GM12874 (cell line): Measurements from ENCODE around the gene EYS.

Source experiments
- TF ChIP-seq, protein P1 (sequence below): IDR thresholded peaks from 2 replicates; pipeline ENCODE4 v1.5.1; 2011; ENCODE audit warnings: low read depth, mild to moderate bottlenecking, control low read depth, low read length, moderate library complexity; ENCODE audit not compliant: insufficient read depth

EYS gene

GRCh38 chr6:65199121-65199520, 507.9 kb downstream of the EYS start:
- TF ChIP-seq, protein P1, sequence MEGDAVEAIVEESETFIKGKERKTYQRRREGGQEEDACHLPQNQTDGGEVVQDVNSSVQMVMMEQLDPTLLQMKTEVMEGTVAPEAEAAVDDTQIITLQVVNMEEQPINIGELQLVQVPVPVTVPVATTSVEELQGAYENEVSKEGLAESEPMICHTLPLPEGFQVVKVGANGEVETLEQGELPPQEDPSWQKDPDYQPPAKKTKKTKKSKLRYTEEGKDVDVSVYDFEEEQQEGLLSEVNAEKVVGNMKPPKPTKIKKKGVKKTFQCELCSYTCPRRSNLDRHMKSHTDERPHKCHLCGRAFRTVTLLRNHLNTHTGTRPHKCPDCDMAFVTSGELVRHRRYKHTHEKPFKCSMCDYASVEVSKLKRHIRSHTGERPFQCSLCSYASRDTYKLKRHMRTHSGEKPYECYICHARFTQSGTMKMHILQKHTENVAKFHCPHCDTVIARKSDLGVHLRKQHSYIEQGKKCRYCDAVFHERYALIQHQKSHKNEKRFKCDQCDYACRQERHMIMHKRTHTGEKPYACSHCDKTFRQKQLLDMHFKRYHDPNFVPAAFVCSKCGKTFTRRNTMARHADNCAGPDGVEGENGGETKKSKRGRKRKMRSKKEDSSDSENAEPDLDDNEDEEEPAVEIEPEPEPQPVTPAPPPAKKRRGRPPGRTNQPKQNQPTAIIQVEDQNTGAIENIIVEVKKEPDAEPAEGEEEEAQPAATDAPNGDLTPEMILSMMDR = no peak

GRCh38 chr6:65191471-65191870, 515.6 kb downstream of the EYS start:
- TF ChIP-seq, protein P1 = no peak

- TF ChIP-seq, protein P1 = no peak
Measured at GRCh38 chr6:65189236-65189881, 517.7 kb downstream of the EYS start.

GRCh38 chr6:65186826-65187225, 520.2 kb downstream of the EYS start:
- TF ChIP-seq, protein P1 = no peak

- TF ChIP-seq, protein P1 = no peak
Measured at GRCh38 chr6:65182681-65183080, 524.3 kb downstream of the EYS start.

DNA sequence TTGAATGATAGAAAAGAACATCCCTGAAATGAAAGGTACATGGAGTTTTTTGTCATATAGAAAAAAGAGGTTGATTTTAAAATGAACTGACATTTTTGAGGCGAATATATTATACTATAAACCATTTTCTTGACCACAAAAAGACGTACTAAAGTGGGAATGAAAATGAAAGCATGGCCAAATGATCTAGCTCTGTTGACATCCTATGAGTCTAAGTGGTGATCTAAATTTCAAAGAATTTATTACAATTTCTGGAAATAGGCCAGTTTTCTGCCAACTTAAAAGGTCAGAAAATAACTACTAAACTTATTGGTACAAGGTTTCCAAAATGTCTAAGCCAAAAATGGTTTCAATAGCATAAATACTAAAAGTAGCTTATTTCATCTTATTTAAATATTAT, 536.8 kb downstream of the EYS start:
- TF ChIP-seq, protein P1 = no peak

- TF ChIP-seq, protein P1 = no peak
Measured at GRCh38 chr6:65161661-65162060, 545.4 kb downstream of the EYS start.
